Measurements from ENCODE around the gene USP17L27.
"Not testable (repeated sequence)": the region's sequence is repeated elsewhere in the genome, so short reads cannot be mapped to it uniquely, and the experiment has no call there.

Gene USP17L27

GRCh38 chr4:9343848-9344247, at the start of gene USP17L27:
Gene USP17L27, plus strand, starts transcription at chr4:9344148. Its CDS starts 0 bp downstream, at chr4:9344148.
- not testable (repeated sequence) for DNase-seq (ENCODE audit: low spot score)

GRCh38 chr4:9324191-9324590, 19.8 kb upstream of the USP17L27 start:
- not testable (repeated sequence) for DNase-seq (ENCODE audit: low spot score)

GRCh38 chr4:9324865-9325264, 19.1 kb upstream of the USP17L27 start, which contains the start of gene USP17L24:
Gene USP17L24, plus strand, starts transcription at chr4:9325165. Its CDS starts 0 bp downstream, at chr4:9325165.
- DNase-seq (ENCODE audit: low spot score), result not testable (repeated sequence)

- DNase-seq (ENCODE audit: low spot score), result not testable (repeated sequence)
Measured at GRCh38 chr4:9329611-9330010, 14.3 kb upstream of the USP17L27 start, which contains the start of gene USP17L25. Gene USP17L25, plus strand, starts transcription at chr4:9329911. Its CDS starts 0 bp downstream, at chr4:9329911.

- DNase-seq (ENCODE audit: low spot score), result not testable (repeated sequence)
Measured at GRCh38 chr4:9334358-9334757, 9.6 kb upstream of the USP17L27 start, which contains the start of gene USP17L26. Gene USP17L26, plus strand, starts transcription at chr4:9334658. Its CDS starts 0 bp downstream, at chr4:9334658.

DNA sequence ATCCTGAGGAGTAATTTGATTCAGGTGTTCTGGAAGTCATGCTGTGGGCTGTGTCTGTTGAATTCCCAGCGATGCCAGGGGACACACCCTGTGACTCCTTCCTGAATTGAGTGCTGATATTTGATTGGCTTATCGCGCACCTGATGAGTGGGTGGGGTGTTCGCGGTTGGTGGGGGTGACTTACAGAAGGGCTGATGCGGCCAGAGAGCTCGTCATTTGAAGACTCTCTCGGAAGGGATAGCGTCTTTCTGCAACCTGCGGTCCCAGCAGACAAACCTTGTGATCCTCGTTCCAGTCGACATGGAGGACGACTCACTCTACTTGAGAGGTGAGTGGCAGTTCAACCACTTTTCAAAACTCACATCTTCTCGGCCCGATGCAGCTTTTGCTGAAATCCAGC, 4.8 kb upstream of the USP17L27 start, which contains the start of gene USP17L5:
TSS of gene USP17L5 (plus strand) at position 301 of the 400 bp plus-strand sequence. CDS start at position 301, 0 bp downstream.
- DNase-seq (ENCODE audit: low spot score), result not testable (repeated sequence)

DNA sequence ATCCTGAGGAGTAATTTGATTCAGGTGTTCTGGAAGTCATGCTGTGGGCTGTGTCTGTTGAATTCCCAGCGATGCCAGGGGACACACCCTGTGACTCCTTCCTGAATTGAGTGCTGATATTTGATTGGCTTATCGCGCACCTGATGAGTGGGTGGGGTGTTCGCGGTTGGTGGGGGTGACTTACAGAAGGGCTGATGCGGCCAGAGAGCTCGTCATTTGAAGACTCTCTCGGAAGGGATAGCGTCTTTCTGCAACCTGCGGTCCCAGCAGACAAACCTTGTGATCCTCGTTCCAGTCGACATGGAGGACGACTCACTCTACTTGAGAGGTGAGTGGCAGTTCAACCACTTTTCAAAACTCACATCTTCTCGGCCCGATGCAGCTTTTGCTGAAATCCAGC, 4.6 kb downstream of the USP17L27 start, which contains the start of gene USP17L28:
TSS of gene USP17L28 (plus strand) at position 301 of the 400 bp plus-strand sequence. CDS start at position 301, 0 bp downstream.
- not testable (repeated sequence) for DNase-seq (ENCODE audit: low spot score)

- not testable (repeated sequence) for DNase-seq (ENCODE audit: low spot score)
Measured at GRCh38 chr4:9350866-9351265, 6.9 kb downstream of the USP17L27 start.

GRCh38 chr4:9353338-9353737, 9.4 kb downstream of the USP17L27 start, which contains the start of gene USP17L29:
Gene USP17L29, plus strand, starts transcription at chr4:9353638. Its CDS starts 0 bp downstream, at chr4:9353638.
- not testable (repeated sequence) for DNase-seq (ENCODE audit: low spot score)

DNA sequence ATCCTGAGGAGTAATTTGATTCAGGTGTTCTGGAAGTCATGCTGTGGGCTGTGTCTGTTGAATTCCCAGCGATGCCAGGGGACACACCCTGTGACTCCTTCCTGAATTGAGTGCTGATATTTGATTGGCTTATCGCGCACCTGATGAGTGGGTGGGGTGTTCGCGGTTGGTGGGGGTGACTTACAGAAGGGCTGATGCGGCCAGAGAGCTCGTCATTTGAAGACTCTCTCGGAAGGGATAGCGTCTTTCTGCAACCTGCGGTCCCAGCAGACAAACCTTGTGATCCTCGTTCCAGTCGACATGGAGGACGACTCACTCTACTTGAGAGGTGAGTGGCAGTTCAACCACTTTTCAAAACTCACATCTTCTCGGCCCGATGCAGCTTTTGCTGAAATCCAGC, 18.9 kb downstream of the USP17L27 start, which contains the start of gene USP17L30:
TSS of gene USP17L30 (plus strand) at position 301 of the 400 bp plus-strand sequence. CDS start at position 301, 0 bp downstream.
- not testable (repeated sequence) for DNase-seq (ENCODE audit: low spot score)

GRCh38 chr4:9379881-9380280, 35.9 kb downstream of the USP17L27 start:
- not testable (repeated sequence) for DNase-seq (ENCODE audit: low spot score)

DNA sequence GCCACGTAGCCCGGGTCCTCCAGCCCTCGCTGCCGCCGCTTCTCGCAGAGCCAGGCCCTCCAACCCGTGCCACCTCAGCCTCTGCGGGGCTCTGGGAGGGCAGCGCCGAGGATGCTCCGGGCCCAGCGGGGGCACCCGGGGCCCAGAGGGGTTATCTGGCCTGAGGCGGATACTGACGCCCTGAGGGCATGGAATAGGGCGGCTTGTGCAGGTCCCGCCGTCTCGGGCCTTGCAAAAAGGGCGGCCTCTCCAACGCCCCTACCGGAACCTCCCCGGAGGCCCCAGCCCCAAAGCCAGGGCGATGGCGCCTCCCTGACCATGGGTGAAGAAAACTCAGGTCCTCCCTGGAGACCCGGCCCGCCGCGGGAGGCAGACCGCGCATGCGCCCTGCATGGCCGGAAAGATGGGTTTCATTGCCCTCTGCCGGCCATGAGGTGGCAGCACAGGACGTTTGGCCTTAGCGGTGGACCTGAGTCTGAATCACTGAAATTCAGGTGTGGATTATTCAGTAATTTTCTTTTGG, 37.1 kb downstream of the USP17L27 start:
- DNase-seq (ENCODE audit: low spot score), result not testable (repeated sequence)

- peak; percentile 1 for DNase-seq (ENCODE audit: low spot score)
Measured at GRCh38 chr4:9384126-9384525, 40.2 kb downstream of the USP17L27 start.

DNA sequence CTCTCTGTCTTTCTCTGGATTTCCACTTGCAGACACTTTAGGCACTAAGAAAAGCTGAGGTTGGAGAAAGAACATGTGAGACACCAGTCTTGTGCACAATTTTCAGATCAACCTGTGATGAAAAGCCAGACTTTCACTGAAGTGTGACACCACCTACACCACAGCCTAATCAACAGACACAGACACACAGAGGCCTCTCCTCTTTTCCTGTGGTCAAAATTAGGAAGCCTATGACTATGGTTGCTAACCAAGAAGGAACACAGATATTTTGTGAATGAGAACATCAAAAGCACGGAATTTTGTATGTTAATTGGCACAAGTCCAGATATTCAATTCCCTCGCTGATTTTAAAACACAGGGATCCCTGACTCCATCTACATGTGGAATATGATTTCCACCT, 45.1 kb downstream of the USP17L27 start:
- DNase-seq (ENCODE audit: low spot score), result not testable (repeated sequence)
